22Rv1 (cell line): Measurements from ENCODE around the gene FBXO41.

Source experiments
- H3K27ac ChIP-seq: fragments of 450-650 bp; 2 replicates; pipeline ENCODE4 v1.5.1; 2017
- CTCF ChIP-seq: fragments of 450-650 bp; IDR thresholded peaks from 2 replicates; pipeline ENCODE4 v1.5.1; 2017; ENCODE audit warnings: mild to moderate bottlenecking
- ZFX ChIP-seq: fragments of 450-650 bp; IDR thresholded peaks from 2 replicates; pipeline ENCODE4 v1.6.1; 2017; ENCODE audit warnings: antibody characterized with exemption, borderline replicate concordance

FBXO41 gene

GRCh38 chr2:73255907-73256617, 28.2 kb downstream of the FBXO41 start:
- peak overlapping the region; percentile 65 for H3K27ac ChIP-seq
- no peak for TF ChIP-seq CTCF
- TF ChIP-seq ZFX: no peak

- H3K27ac ChIP-seq: peak overlapping the region; percentile 65
- TF ChIP-seq ZFX (no peak), CTCF (no peak)
Observed at GRCh38 chr2:73255007-73255644, 29.2 kb downstream of the FBXO41 start.

- TF ChIP-seq CTCF (no peak), ZFX (no peak)
- H3K27ac ChIP-seq: peak overlapping the region; percentile 65
Observed at GRCh38 chr2:73254343-73255006, 29.8 kb downstream of the FBXO41 start.

GRCh38 chr2:73253901-73254300, 30.4 kb downstream of the FBXO41 start:
- peak overlapping the region; percentile 65 for H3K27ac ChIP-seq
- TF ChIP-seq CTCF (no peak), ZFX (no peak)

- TF ChIP-seq ZFX (no peak), CTCF (no peak)
- peak overlapping the region; percentile 65 for H3K27ac ChIP-seq
Observed at GRCh38 chr2:73253400-73253799, 30.9 kb downstream of the FBXO41 start.

GRCh38 chr2:73252238-73253027, 31.8 kb downstream of the FBXO41 start:
- peak overlapping the region; percentile 65; the same call in 1 of the 2 replicates for H3K27ac ChIP-seq
- TF ChIP-seq ZFX: no peak
- no peak for TF ChIP-seq CTCF
